ENCODE results near the gene ASL. TPM values are rescaled to one million over a fixed set of nuclear protein-coding genes. Genes with fewer than 3 reads are reported as not detected.
"Not testable (repeated sequence)": the region's sequence is repeated elsewhere in the genome, so short reads cannot be mapped to it uniquely, and the experiment has no call there.

The ASL gene
- total and polyA plus RNA-seq, 2 donors: 7.3 to 24.6 TPM

GRCh38 chr7:66043681-66044497 is 31.7 kb upstream of the ASL start:
- DNase-seq (ENCODE audit: low read depth in 6 of 9, low spot score in 9 of 9): peak in 6 of 9 donors; percentile 1 to 34 (median 4)
- H3K4me3 ChIP-seq (ENCODE audit: low read length in 2 of 2): peak overlapping the region; percentile 27 to 35
- no peak overlapping the region for H3K27ac ChIP-seq (ENCODE audit: low read depth in 1 of 2, low read length in 1 of 2)
- H3K36me3 ChIP-seq (ENCODE audit: control insufficient read depth in 2 of 2, insufficient read depth in 2 of 2, low read length in 1 of 2): no peaks in the 10 kb centered on the region
- H3K9me3 ChIP-seq (ENCODE audit: control insufficient read depth in 2 of 2, insufficient read depth in 1 of 2, low read length in 1 of 2): no peaks in the 10 kb centered on the region
- H3K27me3 ChIP-seq (ENCODE audit: control insufficient read depth in 2 of 2, insufficient read depth in 1 of 2, low read length in 1 of 2): peaks cover 0 to 20% of the 10 kb centered on the region in 2 donors
- no peaks in the 10 kb centered on the region for H3K4me1 ChIP-seq (ENCODE audit: control insufficient read depth in 2 of 2, insufficient read depth in 2 of 2, low read length in 2 of 2)
- 18% methylated on average over 49 of the region's 49 CpGs for WGBS

DNA sequence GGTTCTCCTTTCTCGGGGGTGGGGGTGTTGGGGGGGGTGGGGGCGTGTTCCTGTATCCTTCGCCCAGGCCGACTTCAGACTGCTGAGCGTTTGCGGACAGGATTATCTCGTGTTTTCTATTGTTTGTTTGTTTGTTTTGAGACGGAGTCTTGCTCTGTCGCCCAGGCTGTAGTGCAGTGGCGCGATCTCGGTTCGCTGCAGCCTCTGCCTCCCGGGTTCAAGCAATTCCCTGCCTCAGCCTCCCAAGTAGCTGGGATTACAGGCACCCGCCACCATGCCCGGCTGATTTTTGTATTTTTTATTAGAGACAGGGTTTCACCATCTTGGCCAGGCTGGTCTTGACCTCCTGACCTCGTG is 31.1 kb upstream of the ASL start:
- H3K27ac ChIP-seq (ENCODE audit: low read depth in 1 of 2, low read length in 1 of 2); H3K9me3 ChIP-seq (ENCODE audit: control insufficient read depth in 2 of 2, insufficient read depth in 1 of 2, low read length in 1 of 2); H3K4me1 ChIP-seq (ENCODE audit: control insufficient read depth in 2 of 2, insufficient read depth in 2 of 2, low read length in 2 of 2); H3K36me3 ChIP-seq (ENCODE audit: control insufficient read depth in 2 of 2, insufficient read depth in 2 of 2, low read length in 1 of 2); DNase-seq (ENCODE audit: low read depth in 6 of 9, low spot score in 9 of 9): not testable (repeated sequence)
- H3K27me3 ChIP-seq (ENCODE audit: control insufficient read depth in 2 of 2, insufficient read depth in 1 of 2, low read length in 1 of 2): peaks cover 0 to 20% of the 10 kb centered on the region in 2 donors
- peak overlapping the region; percentile 27 to 35 for H3K4me3 ChIP-seq (ENCODE audit: low read length in 2 of 2)
- WGBS: 20% methylated on average over 17 of the region's 17 CpGs

- no peaks in the 10 kb centered on the region for H3K9me3 ChIP-seq (ENCODE audit: control insufficient read depth in 2 of 2, insufficient read depth in 1 of 2, low read length in 1 of 2)
- WGBS: 91% methylated on average over 8 of the region's 8 CpGs
- no peak for DNase-seq (ENCODE audit: low read depth in 6 of 9, low spot score in 9 of 9)
Measured at GRCh38 chr7:66047426-66047825, 28.2 kb upstream of the ASL start.

GRCh38 chr7:66049886-66050285 is 25.7 kb upstream of the ASL start:
- not testable (repeated sequence) for H3K36me3 ChIP-seq (ENCODE audit: control insufficient read depth in 2 of 2, insufficient read depth in 2 of 2, low read length in 1 of 2); DNase-seq (ENCODE audit: low read depth in 6 of 9, low spot score in 9 of 9); H3K27ac ChIP-seq (ENCODE audit: low read depth in 1 of 2, low read length in 1 of 2); H3K4me1 ChIP-seq (ENCODE audit: control insufficient read depth in 2 of 2, insufficient read depth in 2 of 2, low read length in 2 of 2); H3K4me3 ChIP-seq (ENCODE audit: low read length in 2 of 2); H3K9me3 ChIP-seq (ENCODE audit: control insufficient read depth in 2 of 2, insufficient read depth in 1 of 2, low read length in 1 of 2); H3K27me3 ChIP-seq (ENCODE audit: control insufficient read depth in 2 of 2, insufficient read depth in 1 of 2, low read length in 1 of 2)
- 96% methylated on average over 4 of the region's 4 CpGs for WGBS

More at GRCh38 chr7:66047426-66047825, 28.2 kb upstream of the ASL start:
- Histone ChIP-seq H3K27me3 (ENCODE audit: control insufficient read depth in 2 of 2, insufficient read depth in 1 of 2, low read length in 1 of 2) (peaks cover 0 to 20% of the 10 kb centered on the region in 2 donors), H3K36me3 (ENCODE audit: control insufficient read depth in 2 of 2, insufficient read depth in 2 of 2, low read length in 1 of 2) (no peaks in the 10 kb centered on the region), H3K4me3 (ENCODE audit: low read length in 2 of 2) (no peak overlapping the region), H3K27ac (ENCODE audit: low read depth in 1 of 2, low read length in 1 of 2) (no peak overlapping the region), H3K4me1 (ENCODE audit: control insufficient read depth in 2 of 2, insufficient read depth in 2 of 2, low read length in 2 of 2) (no peaks in the 10 kb centered on the region)

DNA sequence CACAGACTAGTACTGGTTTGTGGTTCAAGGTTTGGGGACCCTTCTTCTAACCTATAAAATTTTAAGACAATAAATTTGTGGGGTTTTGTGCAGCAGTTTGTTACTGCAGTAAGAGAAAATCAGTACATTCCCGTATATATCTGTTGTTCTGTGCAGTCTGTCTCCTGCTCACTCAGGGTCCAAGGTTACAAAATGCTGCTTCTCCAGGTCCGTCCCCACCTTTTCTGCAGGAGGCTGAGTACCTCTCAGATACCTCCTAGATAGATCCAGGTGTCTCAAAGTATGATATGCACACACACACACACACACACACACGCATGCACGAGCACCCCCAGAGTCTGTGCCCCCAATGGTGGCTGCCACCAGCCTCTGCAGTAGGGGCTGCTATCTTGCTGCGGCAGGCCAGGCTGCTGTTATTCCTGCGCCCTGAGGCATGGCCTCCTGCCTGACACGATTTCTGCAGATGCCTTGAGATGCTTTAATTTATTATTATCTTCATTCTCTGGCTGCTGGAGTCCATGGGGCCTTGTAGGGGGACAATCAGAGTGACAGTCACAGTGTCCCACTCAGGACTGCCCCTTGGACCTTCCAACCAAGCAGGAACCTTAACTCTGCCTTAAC is 25.2 kb upstream of the ASL start:
- Histone ChIP-seq H3K4me3 (ENCODE audit: low read length in 2 of 2) (no peak overlapping the region), H3K4me1 (ENCODE audit: control insufficient read depth in 2 of 2, insufficient read depth in 2 of 2, low read length in 2 of 2) (no peaks in the 10 kb centered on the region), H3K9me3 (ENCODE audit: control insufficient read depth in 2 of 2, insufficient read depth in 1 of 2, low read length in 1 of 2) (no peaks in the 10 kb centered on the region), H3K36me3 (ENCODE audit: control insufficient read depth in 2 of 2, insufficient read depth in 2 of 2, low read length in 1 of 2) (no peaks in the 10 kb centered on the region), H3K27me3 (ENCODE audit: control insufficient read depth in 2 of 2, insufficient read depth in 1 of 2, low read length in 1 of 2) (no peaks in the 10 kb centered on the region), H3K27ac (ENCODE audit: low read depth in 1 of 2, low read length in 1 of 2) (no peak overlapping the region)
- 94% methylated on average over 7 of the region's 7 CpGs for WGBS
- DNase-seq (ENCODE audit: low read depth in 6 of 9, low spot score in 9 of 9): no peak

- Histone ChIP-seq H3K36me3 (ENCODE audit: control insufficient read depth in 2 of 2, insufficient read depth in 2 of 2, low read length in 1 of 2) (no peaks in the 10 kb centered on the region), H3K4me1 (ENCODE audit: control insufficient read depth in 2 of 2, insufficient read depth in 2 of 2, low read length in 2 of 2) (no peaks in the 10 kb centered on the region), H3K4me3 (ENCODE audit: low read length in 2 of 2) (no peak overlapping the region), H3K9me3 (ENCODE audit: control insufficient read depth in 2 of 2, insufficient read depth in 1 of 2, low read length in 1 of 2) (no peaks in the 10 kb centered on the region), H3K27ac (ENCODE audit: low read depth in 1 of 2, low read length in 1 of 2) (no peak overlapping the region), H3K27me3 (ENCODE audit: control insufficient read depth in 2 of 2, insufficient read depth in 1 of 2, low read length in 1 of 2) (no peaks in the 10 kb centered on the region)
- DNase-seq (ENCODE audit: low read depth in 6 of 9, low spot score in 9 of 9): no peak
- WGBS: 97% methylated on average over 3 of the region's 3 CpGs
Measured at GRCh38 chr7:66050990-66051448, 24.6 kb upstream of the ASL start.

DNA sequence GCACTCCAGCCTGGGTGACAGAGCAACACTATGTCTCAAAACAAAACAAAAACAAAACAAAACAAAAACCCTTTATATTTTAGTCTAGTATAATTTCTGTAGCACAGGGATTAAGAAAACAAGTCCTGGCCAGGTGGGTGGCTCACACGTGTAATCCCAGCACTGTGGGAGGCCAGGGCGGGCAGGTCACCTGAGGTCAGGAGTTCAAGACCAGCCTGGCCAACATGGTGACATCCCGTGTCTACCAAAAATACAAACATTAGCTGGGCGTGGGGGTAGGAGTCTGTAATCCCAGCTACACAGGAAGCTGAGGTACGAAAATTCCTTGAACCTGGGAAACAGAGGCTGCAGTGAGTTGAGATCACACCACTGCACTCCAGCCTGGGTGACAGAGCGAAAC is 23.2 kb upstream of the ASL start:
- Histone ChIP-seq H3K4me3 (ENCODE audit: low read length in 2 of 2) (no peak overlapping the region), H3K27ac (ENCODE audit: low read depth in 1 of 2, low read length in 1 of 2) (no peak overlapping the region), H3K36me3 (ENCODE audit: control insufficient read depth in 2 of 2, insufficient read depth in 2 of 2, low read length in 1 of 2) (no peaks in the 10 kb centered on the region), H3K4me1 (ENCODE audit: control insufficient read depth in 2 of 2, insufficient read depth in 2 of 2, low read length in 2 of 2) (no peaks in the 10 kb centered on the region), H3K9me3 (ENCODE audit: control insufficient read depth in 2 of 2, insufficient read depth in 1 of 2, low read length in 1 of 2) (no peaks in the 10 kb centered on the region), H3K27me3 (ENCODE audit: control insufficient read depth in 2 of 2, insufficient read depth in 1 of 2, low read length in 1 of 2) (no peaks in the 10 kb centered on the region)
- WGBS: 94% methylated on average over 6 of the region's 6 CpGs
- DNase-seq (ENCODE audit: low read depth in 6 of 9, low spot score in 9 of 9): no peak

DNA sequence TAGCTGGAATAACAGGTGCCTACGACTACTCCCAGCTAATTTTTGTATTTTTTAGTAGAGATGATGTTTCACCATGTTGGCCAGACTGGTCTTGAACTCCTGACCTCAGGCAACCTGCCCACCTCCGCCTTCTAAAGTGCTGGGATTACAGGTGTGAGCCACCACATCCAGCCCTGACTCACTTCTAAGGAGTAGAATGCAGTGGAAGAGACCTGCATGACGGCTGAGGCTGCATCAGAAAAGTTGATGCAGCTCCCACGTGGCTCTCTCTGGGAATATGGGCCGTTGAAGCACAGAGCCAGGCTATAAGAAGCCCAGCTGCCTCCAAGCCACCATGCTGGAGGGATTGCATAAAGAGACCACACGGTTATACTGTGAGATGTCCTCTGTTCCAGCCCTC is 21.6 kb upstream of the ASL start:
- DNase-seq (ENCODE audit: low read depth in 6 of 9, low spot score in 9 of 9): no peak
- 88% methylated on average over 6 of the region's 6 CpGs for WGBS
- Histone ChIP-seq H3K36me3 (ENCODE audit: control insufficient read depth in 2 of 2, insufficient read depth in 2 of 2, low read length in 1 of 2) (no peaks in the 10 kb centered on the region), H3K9me3 (ENCODE audit: control insufficient read depth in 2 of 2, insufficient read depth in 1 of 2, low read length in 1 of 2) (no peaks in the 10 kb centered on the region), H3K4me3 (ENCODE audit: low read length in 2 of 2) (no peak overlapping the region), H3K4me1 (ENCODE audit: control insufficient read depth in 2 of 2, insufficient read depth in 2 of 2, low read length in 2 of 2) (no peaks in the 10 kb centered on the region), H3K27me3 (ENCODE audit: control insufficient read depth in 2 of 2, insufficient read depth in 1 of 2, low read length in 1 of 2) (no peaks in the 10 kb centered on the region), H3K27ac (ENCODE audit: low read depth in 1 of 2, low read length in 1 of 2) (no peak overlapping the region)

DNA sequence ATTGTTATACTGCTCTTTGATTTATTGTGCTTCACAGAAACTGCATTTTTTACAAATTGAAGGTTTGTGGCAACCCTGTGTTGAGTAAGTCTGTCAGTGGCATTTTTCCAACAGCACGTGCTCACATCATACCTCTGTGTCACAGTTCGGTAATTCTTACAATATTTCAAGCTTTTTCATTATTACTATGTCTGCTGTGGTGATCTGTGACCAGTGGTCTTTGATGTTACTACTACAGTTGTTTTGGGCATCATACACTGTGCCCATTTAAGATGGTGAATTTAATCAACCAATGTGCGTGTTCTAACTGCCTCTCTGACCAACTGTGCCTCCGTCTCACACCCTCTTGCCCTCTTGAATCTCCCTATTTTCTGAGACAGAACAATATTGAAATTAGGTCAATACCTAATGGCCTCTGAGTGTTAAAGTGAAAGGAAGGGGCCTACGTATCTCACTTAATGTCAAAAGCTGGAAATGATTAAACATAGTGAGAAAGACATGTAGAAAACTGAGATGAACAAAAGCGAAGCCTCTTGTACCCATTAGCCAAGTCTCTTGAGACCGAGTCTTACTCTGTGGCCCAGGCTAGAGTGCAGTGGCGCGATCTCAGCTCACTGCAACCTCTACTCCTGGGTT is 20.2 kb upstream of the ASL start:
- H3K27ac ChIP-seq (ENCODE audit: low read depth in 1 of 2, low read length in 1 of 2): no peak overlapping the region
- no peaks in the 10 kb centered on the region for H3K9me3 ChIP-seq (ENCODE audit: control insufficient read depth in 2 of 2, insufficient read depth in 1 of 2, low read length in 1 of 2)
- H3K4me3 ChIP-seq (ENCODE audit: low read length in 2 of 2): no peak overlapping the region
- no peak for DNase-seq (ENCODE audit: low read depth in 6 of 9, low spot score in 9 of 9)
- H3K36me3 ChIP-seq (ENCODE audit: control insufficient read depth in 2 of 2, insufficient read depth in 2 of 2, low read length in 1 of 2): no peaks in the 10 kb centered on the region
- no peaks in the 10 kb centered on the region for H3K27me3 ChIP-seq (ENCODE audit: control insufficient read depth in 2 of 2, insufficient read depth in 1 of 2, low read length in 1 of 2)
- WGBS: 94% methylated on average over 9 of the region's 9 CpGs
- no peaks in the 10 kb centered on the region for H3K4me1 ChIP-seq (ENCODE audit: control insufficient read depth in 2 of 2, insufficient read depth in 2 of 2, low read length in 2 of 2)

Data from thymus (tissue), 11 donors.